ENCODE measurements around the gene STOM. TPM values are rescaled to one million over a fixed set of nuclear protein-coding genes. Genes with fewer than 3 reads are reported as not detected.

The STOM gene
- polyA plus RNA-seq, 3 donors: 23.8 to 66.9 (median 63.8) TPM

DNA sequence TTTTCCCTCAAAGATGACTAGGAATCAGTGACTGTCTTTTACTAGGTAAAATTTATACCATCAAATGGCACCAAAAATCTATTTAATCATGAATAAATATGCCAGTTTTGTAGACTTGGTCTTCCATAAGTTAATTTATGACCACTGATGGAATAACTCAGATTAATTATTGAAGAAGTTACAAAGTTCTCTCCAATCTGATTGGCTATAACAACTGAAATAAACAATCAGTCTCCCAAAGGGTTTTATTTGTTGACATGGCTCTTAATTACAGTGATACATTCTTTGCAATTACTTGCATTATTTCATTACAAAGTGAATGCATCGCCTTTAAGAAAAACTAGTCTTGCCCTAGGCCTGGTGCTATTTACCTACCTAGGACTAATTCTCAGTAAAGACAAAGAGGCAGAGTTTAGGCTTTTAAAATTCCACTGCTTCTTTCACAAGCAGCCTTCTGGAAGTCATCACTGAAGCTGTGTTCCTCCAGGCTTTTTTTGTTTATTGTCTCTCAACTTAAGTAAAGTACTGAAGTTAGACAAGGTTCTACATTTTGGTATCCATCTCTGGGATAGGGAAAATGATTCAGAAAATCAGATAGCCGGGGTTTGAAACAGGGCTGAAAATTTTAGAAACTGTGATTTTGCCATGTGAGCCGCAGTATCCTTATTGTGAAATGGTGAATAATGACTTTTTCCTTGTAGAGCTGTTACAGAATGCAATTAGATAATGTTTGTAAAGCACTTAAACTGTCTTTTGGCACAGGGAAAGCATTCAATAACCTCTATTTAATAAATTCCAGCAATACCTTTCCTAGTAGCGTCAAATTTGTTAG, 2.5 kb downstream of the STOM start:
- H3K4me1 Mint-ChIP-seq: peaks cover 80% of the 10 kb centered on the region
- H3K27ac ChIP-seq (ENCODE audit: low read depth in 1 of 2, low read length in 2 of 2): peak overlapping the region in 1 of 2 donors; percentile 82
- peak overlapping the region in 1 of 3 experiments; percentile 78 for H3K4me3 ChIP-seq (replicated peaks in 1 of 3; ENCODE audit: low read depth in 2 of 3, low read length in 3 of 3)

DNA sequence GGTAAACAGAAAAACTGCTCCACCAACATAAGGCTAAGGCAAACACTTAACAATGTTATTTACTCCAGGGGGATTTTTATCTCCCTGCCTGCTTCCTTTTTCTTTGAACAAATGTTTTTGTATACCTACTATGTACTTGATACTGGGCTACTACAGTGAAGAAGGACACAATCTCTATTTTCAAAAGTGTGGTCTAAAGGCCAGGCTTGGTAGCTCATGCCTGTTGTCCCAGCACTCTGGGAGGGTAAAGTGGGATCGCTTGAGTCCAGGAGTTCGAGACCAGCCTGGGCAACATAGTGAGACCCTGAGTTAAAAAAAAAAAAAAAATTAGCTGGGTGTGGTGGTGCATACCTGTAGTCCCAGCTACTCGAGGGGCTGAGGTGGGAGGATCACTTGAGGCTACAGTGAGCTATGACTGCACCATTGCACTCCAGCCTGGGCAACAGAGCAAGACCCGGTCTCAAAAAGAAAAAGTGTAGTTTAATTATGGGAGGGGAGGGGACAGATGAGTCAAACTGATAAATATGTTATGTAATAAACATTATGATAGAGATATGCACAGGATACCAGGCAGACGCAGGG, 3.3 kb downstream of the STOM start:
- Mint-ChIP-seq H3K4me3 (no peak overlapping the region), H3K4me1 (peaks cover 76% of the 10 kb centered on the region), H3K27ac (peak overlapping the region in 2 of 7 donors; percentile 21 to 84), H3K36me3 (peaks cover 0 to 6% of the 10 kb centered on the region in 2 donors), H3K27me3 (ENCODE audit: low read depth in 3 of 3) (peaks cover 0 to 2% (median 0%) of the 10 kb centered on the region in 3 donors), H3K9me3 (peaks cover 0 to 4% (median 0%) of the 10 kb centered on the region in 7 donors)
- Histone ChIP-seq H3K4me2 (replicated peaks; ENCODE audit: extremely low read depth, low read length, poor library complexity, severe bottlenecking) (peak overlapping the region; percentile 70), H3K36me3 (replicated peaks in 1 of 2; ENCODE audit: control insufficient read depth in 1 of 2, insufficient read depth in 2 of 2, low read length in 2 of 2) (no peaks in the 10 kb centered on the region), H3K9me3 (replicated peaks in 1 of 2; ENCODE audit: control insufficient read depth in 1 of 2, insufficient read depth in 1 of 2, low read length in 2 of 2) (no peaks in the 10 kb centered on the region), H2AFZ (ENCODE audit: insufficient read depth, low read depth, low read length, poor library complexity, severe bottlenecking) (no peak overlapping the region), H3K79me2 (ENCODE audit: insufficient read depth, low read length) (peaks cover 64% of the 10 kb centered on the region), H4K20me1 (ENCODE audit: insufficient read depth, low read length) (no peaks in the 10 kb centered on the region), H3K4me3 (replicated peaks in 1 of 3; ENCODE audit: low read depth in 2 of 3, low read length in 3 of 3) (no peak overlapping the region), H3K9ac (ENCODE audit: insufficient read depth, low read length, poor library complexity, severe bottlenecking) (no peak overlapping the region), H3K27me3 (ENCODE audit: control insufficient read depth in 2 of 2, insufficient read depth in 2 of 2, low read length in 2 of 2) (no peaks in the 10 kb centered on the region), H3K27ac (ENCODE audit: low read depth in 1 of 2, low read length in 2 of 2) (no peak overlapping the region), H3K4me1 (ENCODE audit: control insufficient read depth in 1 of 2, insufficient read depth in 2 of 2, low read length in 2 of 2) (peaks cover 45 to 73% of the 10 kb centered on the region in 2 donors)
- no peak for DNase-seq
- TF ChIP-seq, protein P1, sequence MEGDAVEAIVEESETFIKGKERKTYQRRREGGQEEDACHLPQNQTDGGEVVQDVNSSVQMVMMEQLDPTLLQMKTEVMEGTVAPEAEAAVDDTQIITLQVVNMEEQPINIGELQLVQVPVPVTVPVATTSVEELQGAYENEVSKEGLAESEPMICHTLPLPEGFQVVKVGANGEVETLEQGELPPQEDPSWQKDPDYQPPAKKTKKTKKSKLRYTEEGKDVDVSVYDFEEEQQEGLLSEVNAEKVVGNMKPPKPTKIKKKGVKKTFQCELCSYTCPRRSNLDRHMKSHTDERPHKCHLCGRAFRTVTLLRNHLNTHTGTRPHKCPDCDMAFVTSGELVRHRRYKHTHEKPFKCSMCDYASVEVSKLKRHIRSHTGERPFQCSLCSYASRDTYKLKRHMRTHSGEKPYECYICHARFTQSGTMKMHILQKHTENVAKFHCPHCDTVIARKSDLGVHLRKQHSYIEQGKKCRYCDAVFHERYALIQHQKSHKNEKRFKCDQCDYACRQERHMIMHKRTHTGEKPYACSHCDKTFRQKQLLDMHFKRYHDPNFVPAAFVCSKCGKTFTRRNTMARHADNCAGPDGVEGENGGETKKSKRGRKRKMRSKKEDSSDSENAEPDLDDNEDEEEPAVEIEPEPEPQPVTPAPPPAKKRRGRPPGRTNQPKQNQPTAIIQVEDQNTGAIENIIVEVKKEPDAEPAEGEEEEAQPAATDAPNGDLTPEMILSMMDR (IDR thresholded peaks at IDR 0.05): no peak
- intact Hi-C loops (cut with micrococcal nuclease): no loop called here
- WGBS (ENCODE audit: insufficient coverage): 100% methylated on average over 3 of the region's 5 CpGs

More for the DNA sequence above, 2.5 kb downstream of the STOM start:
- intact Hi-C loops (cut with micrococcal nuclease): no loop called here
- Histone ChIP-seq H3K36me3 (replicated peaks in 1 of 2; ENCODE audit: control insufficient read depth in 1 of 2, insufficient read depth in 2 of 2, low read length in 2 of 2) (no peaks in the 10 kb centered on the region), H3K9ac (ENCODE audit: insufficient read depth, low read length, poor library complexity, severe bottlenecking) (no peak overlapping the region), H2AFZ (ENCODE audit: insufficient read depth, low read depth, low read length, poor library complexity, severe bottlenecking) (no peak overlapping the region), H3K9me3 (replicated peaks in 1 of 2; ENCODE audit: control insufficient read depth in 1 of 2, insufficient read depth in 1 of 2, low read length in 2 of 2) (no peaks in the 10 kb centered on the region), H3K4me2 (replicated peaks; ENCODE audit: extremely low read depth, low read length, poor library complexity, severe bottlenecking) (peak overlapping the region; percentile 70), H3K4me1 (ENCODE audit: control insufficient read depth in 1 of 2, insufficient read depth in 2 of 2, low read length in 2 of 2) (peaks cover 45 to 70% of the 10 kb centered on the region in 2 donors), H3K79me2 (ENCODE audit: insufficient read depth, low read length) (peaks cover 56% of the 10 kb centered on the region), H4K20me1 (ENCODE audit: insufficient read depth, low read length) (no peaks in the 10 kb centered on the region), H3K27me3 (ENCODE audit: control insufficient read depth in 2 of 2, insufficient read depth in 2 of 2, low read length in 2 of 2) (no peaks in the 10 kb centered on the region)
- Mint-ChIP-seq H3K27me3 (ENCODE audit: low read depth in 3 of 3) (peaks cover 0 to 2% (median 1%) of the 10 kb centered on the region in 3 donors), H3K9me3 (peaks cover 0 to 4% (median 0%) of the 10 kb centered on the region in 7 donors), H3K27ac (peak overlapping the region; percentile 61 to 92 (median 81)), H3K4me3 (peak overlapping the region; percentile 95 to 99), H3K36me3 (peaks cover 0 to 6% of the 10 kb centered on the region in 2 donors)
- TF ChIP-seq, protein P1 (IDR thresholded peaks at IDR 0.05): no peak
- 13% methylated on average over 3 of the region's 4 CpGs for WGBS (ENCODE audit: insufficient coverage)
- peak in 1 of 3 donors; percentile 28 for DNase-seq
